ENCODE results near the gene MILR1.

MILR1 gene

GRCh38 chr17:64496786-64497564 lies 48.1 kb downstream of the MILR1 start, which contains the start of gene POLG2:
Gene POLG2 (minus strand): TSS chr17:64497054. CDS start chr17:64496968, 86 bp downstream.
- H3K4me1 ChIP-seq: peaks cover 69 to 89% (median 77%) of the 10 kb centered on the region in 10 experiments
- peak within 1 kb of the TSS; percentile 60 to 85 (median 83); a peak in 21 of 22 replicates for H3K27ac ChIP-seq
- no peak for TF ChIP-seq Cebpa-rat (IDR thresholded peaks at IDR 0.05)
- peak within 1 kb of the TSS; percentile 88 to 98 (median 94) for H3K4me2 ChIP-seq
- H3K9ac ChIP-seq: peak within 1 kb of the TSS; percentile 73 to 87 (median 84)
- H3K9me3 ChIP-seq (replicated peaks in 1 of 11): peaks cover 0 to 3% (median 0%) of the 10 kb centered on the region in 11 experiments; a peak in 1 of 22 replicates
- H3K27me3 ChIP-seq: no peaks in the 10 kb centered on the region
- peak within 1 kb of the TSS; percentile 59 to 80 (median 76) for H3K4me3 ChIP-seq
- H3K36me3 ChIP-seq: peaks cover 51 to 72% (median 64%) of the 10 kb centered on the region in 11 experiments
- H4K20me1 ChIP-seq: peaks cover 47 to 65% (median 50%) of the 10 kb centered on the region in 11 experiments

- no peak for TF ChIP-seq Cebpa-rat (IDR thresholded peaks at IDR 0.05)
- peaks cover 52 to 72% (median 64%) of the 10 kb centered on the region in 11 experiments for H3K36me3 ChIP-seq
Observed at GRCh38 chr17:64497565-64498035, 48.7 kb downstream of the MILR1 start.

GRCh38 chr17:64498308-64499203 lies 49.6 kb downstream of the MILR1 start:
- Histone ChIP-seq H3K9me3 (replicated peaks in 1 of 11) (no peaks in the 10 kb centered on the region), H3K4me2 (peak overlapping the region; percentile 88 to 98 (median 94); a peak in 21 of 22 replicates), H4K20me1 (peaks cover 63 to 81% (median 65%) of the 10 kb centered on the region in 11 experiments), H3K27ac (peak overlapping the region in 5 of 11 experiments; percentile 76 to 84 (median 82); a peak in 5 of 22 replicates), H3K36me3 (peaks cover 54 to 72% (median 64%) of the 10 kb centered on the region in 11 experiments), H3K27me3 (no peaks in the 10 kb centered on the region), H3K4me3 (peak overlapping the region in 9 of 10 experiments; percentile 59 to 80 (median 77); a peak in 10 of 20 replicates), H3K9ac (peak overlapping the region; percentile 45 to 87 (median 84); a peak in 19 of 22 replicates), H3K4me1 (peaks cover 82 to 90% (median 86%) of the 10 kb centered on the region in 10 experiments)
- no peak for TF ChIP-seq Cebpa-rat (IDR thresholded peaks at IDR 0.05)

More at GRCh38 chr17:64497565-64498035, 48.7 kb downstream of the MILR1 start:
- peak overlapping the region; percentile 73 to 87 (median 84); a peak in 21 of 22 replicates for H3K9ac ChIP-seq
- H3K27me3 ChIP-seq: no peaks in the 10 kb centered on the region
- H4K20me1 ChIP-seq: peaks cover 53 to 72% (median 56%) of the 10 kb centered on the region in 11 experiments
- peak overlapping the region; percentile 60 to 85 (median 83); a peak in 21 of 22 replicates for H3K27ac ChIP-seq
- H3K4me2 ChIP-seq: peak overlapping the region; percentile 88 to 98 (median 94)
- peaks cover 72 to 89% (median 81%) of the 10 kb centered on the region in 10 experiments for H3K4me1 ChIP-seq
- peaks cover 0 to 3% (median 0%) of the 10 kb centered on the region in 11 experiments; a peak in 1 of 22 replicates for H3K9me3 ChIP-seq (replicated peaks in 1 of 11)
- H3K4me3 ChIP-seq: peak overlapping the region; percentile 59 to 80 (median 76)

- H3K4me1 ChIP-seq: peaks cover 79 to 88% (median 83%) of the 10 kb centered on the region in 10 experiments
- H3K9me3 ChIP-seq (replicated peaks in 1 of 11): no peaks in the 10 kb centered on the region
- no peaks in the 10 kb centered on the region for H3K27me3 ChIP-seq
- H3K4me3 ChIP-seq: peak overlapping the region in 2 of 10 experiments; percentile 6 to 16; a peak in 1 of 20 replicates
- H3K27ac ChIP-seq: no peak overlapping the region
- H3K9ac ChIP-seq: peak overlapping the region in 1 of 11 experiments; percentile 4; a peak in 4 of 22 replicates
- TF ChIP-seq Cebpa-rat (IDR thresholded peaks at IDR 0.05): no peak
- H3K4me2 ChIP-seq: peak overlapping the region; percentile 2 to 96 (median 90); a peak in 19 of 22 replicates
- peaks cover 68 to 76% (median 74%) of the 10 kb centered on the region in 11 experiments for H3K36me3 ChIP-seq
- H4K20me1 ChIP-seq: peaks cover 77 to 92% (median 79%) of the 10 kb centered on the region in 11 experiments
Observed at GRCh38 chr17:64499805-64500486, 51.0 kb downstream of the MILR1 start.

- no peak for TF ChIP-seq Cebpa-rat (IDR thresholded peaks at IDR 0.05)
- Histone ChIP-seq H3K4me3 (0 out of 20 replicates have a peak overlapping the region, but pooled peaks of 1 of the 10 experiments have one; percentile 16), H3K9ac (peak overlapping the region in 4 of 11 experiments; percentile 9 to 32 (median 16); a peak in 3 of 22 replicates), H3K9me3 (replicated peaks in 1 of 11) (no peaks in the 10 kb centered on the region), H4K20me1 (peaks cover 80 to 93% (median 84%) of the 10 kb centered on the region in 11 experiments), H3K4me1 (peaks cover 74 to 83% (median 78%) of the 10 kb centered on the region in 10 experiments), H3K27me3 (no peaks in the 10 kb centered on the region), H3K27ac (no peak overlapping the region), H3K4me2 (peak overlapping the region; percentile 1 to 96 (median 90); a peak in 16 of 22 replicates), H3K36me3 (peaks cover 70 to 78% (median 77%) of the 10 kb centered on the region in 11 experiments)
Observed at GRCh38 chr17:64500487-64500859, 51.6 kb downstream of the MILR1 start.

GRCh38 chr17:64500862-64501765 lies 52.2 kb downstream of the MILR1 start:
- H3K4me1 ChIP-seq: peaks cover 68 to 76% (median 72%) of the 10 kb centered on the region in 10 experiments
- peaks cover 80 to 91% (median 85%) of the 10 kb centered on the region in 11 experiments for H4K20me1 ChIP-seq
- H3K9me3 ChIP-seq (replicated peaks in 1 of 11): no peaks in the 10 kb centered on the region
- 0 out of 20 replicates have a peak overlapping the region, but pooled peaks of 1 of the 10 experiments have one; percentile 1 for H3K4me3 ChIP-seq
- peak overlapping the region; percentile 1 to 96 (median 88); a peak in 17 of 22 replicates for H3K4me2 ChIP-seq
- H3K27me3 ChIP-seq: no peaks in the 10 kb centered on the region
- peaks cover 70 to 80% (median 77%) of the 10 kb centered on the region in 11 experiments for H3K36me3 ChIP-seq
- no peak for TF ChIP-seq Cebpa-rat (IDR thresholded peaks at IDR 0.05)
- 0 out of 22 replicates have a peak overlapping the region, but pooled peaks of 1 of the 11 experiments have one; percentile 14 for H3K27ac ChIP-seq
- peak overlapping the region in 9 of 11 experiments; percentile 4 to 32 (median 11); a peak in 9 of 22 replicates for H3K9ac ChIP-seq

All from BLaER1 treated with 17β-estradiol and CSF1 and Interleukin-3, amounts not matched to agents 10 nM and 100 nM (cell line).